K562 (cell line): ENCODE measurements around the gene STON1.

ENCODE experiments used
- EGR1 ChIP-seq: fragments of 450-650 bp; conservative IDR thresholded peaks from 2 replicates; pipeline ENCODE4 v1.6.1; 2017; ENCODE audit warnings: mild to moderate bottlenecking
- FOS ChIP-seq: IDR thresholded peaks from 3 replicates; pipeline ENCODE4 v1.6.1; 2011; ENCODE audit not compliant: insufficient read length; ENCODE audit errors: extremely low read depth
- FOXM1 ChIP-seq, 2 experiments: fragments of 450-650 bp in 1 of 2; sonication (generic) in 1 of 2; formaldehyde crosslinking in 1 of 2; IDR thresholded peaks; 2 replicates each; pipeline versions ENCODE4 v1.6.1 to v1.9.0; 2017 to 2022; ENCODE audit warnings: low read depth in 2 of 2, mild to moderate bottlenecking in 2 of 2, missing genetic modification reagents in 1 of 2, moderate library complexity in 1 of 2
- GTF2F1 ChIP-seq: IDR thresholded peaks from 2 replicates; pipeline ENCODE4 v1.6.1; 2011; ENCODE audit warnings: low read depth, low read length, improper control_type of control experiment
- POLR2AphosphoS5 ChIP-seq: IDR thresholded peaks from 2 replicates; pipeline ENCODE4 v1.6.1; 2011; ENCODE audit warnings: mild to moderate bottlenecking, low read depth, low read length, moderate library complexity; ENCODE audit not compliant: control insufficient read depth, insufficient read depth
- SRF ChIP-seq, 2 experiments: fragments of 250-450, 450-650 bp in 1 of 2; sonication (Bioruptor Pico) in 1 of 2; sonication (generic) in 1 of 2; formaldehyde crosslinking; IDR thresholded peaks; 2 replicates each; pipeline versions ENCODE4 v1.5.0 to v1.5.1; 2020 to 2022; ENCODE audit warnings: mild to moderate bottlenecking in 1 of 2, missing genetic modification reagents in 1 of 2
- TF ChIP-seq, protein P1 (sequence below): fragments of 250-450 bp; sonication (Bioruptor Pico); IDR thresholded peaks from 2 replicates; pipeline ENCODE4 v1.8.0; 2021; ENCODE audit warnings: moderate library complexity, mild to moderate bottlenecking, inconsistent platforms
- TF ChIP-seq, protein P2 (sequence below): sonication (generic); formaldehyde crosslinking; IDR thresholded peaks from 2 replicates; pipeline ENCODE4 v1.9.0; 2022; ENCODE audit warnings: mild to moderate bottlenecking, missing genetic modification reagents
- TF ChIP-seq, protein P3 (sequence below), 3 experiments: IDR thresholded peaks in 2 of 3; conservative IDR thresholded peaks in 1 of 3; 2 replicates each; pipeline ENCODE4 v1.5.1; 2011 to 2012; ENCODE audit warnings: low read length in 3 of 3, mild to moderate bottlenecking in 3 of 3, control low read depth in 2 of 3, improper control_type of control experiment in 1 of 3, inconsistent platforms in 1 of 3, low read depth in 1 of 3, mixed read lengths in 1 of 3, moderate library complexity in 1 of 3; ENCODE audit not compliant: insufficient read depth in 2 of 3
- TF ChIP-seq, protein P4 (sequence below): sonication (generic); formaldehyde crosslinking; IDR thresholded peaks from 2 replicates; pipeline ENCODE4 v1.5.0; 2020; ENCODE audit warnings: missing genetic modification reagents

DNA sequence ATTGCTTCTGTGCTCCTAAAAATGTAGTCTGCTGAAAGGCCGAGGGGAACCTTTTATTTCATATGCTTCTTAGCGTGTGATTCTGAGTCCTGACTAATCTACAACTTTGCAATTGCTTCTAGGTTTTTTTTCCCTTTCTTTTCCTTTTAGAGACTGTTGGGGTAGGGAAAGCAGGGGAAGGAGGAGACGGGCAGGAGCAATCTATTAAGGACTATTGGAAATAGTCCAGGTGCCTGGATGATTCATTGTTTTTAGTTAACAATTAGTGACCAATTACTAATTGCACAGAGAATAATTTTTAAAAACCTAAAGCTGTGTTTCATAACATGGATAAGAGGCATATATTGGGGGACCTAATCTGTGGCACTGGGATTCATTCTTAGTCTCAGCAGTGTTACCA lies 49.4 kb upstream of the STON1 start:
- TF ChIP-seq, protein P1, sequence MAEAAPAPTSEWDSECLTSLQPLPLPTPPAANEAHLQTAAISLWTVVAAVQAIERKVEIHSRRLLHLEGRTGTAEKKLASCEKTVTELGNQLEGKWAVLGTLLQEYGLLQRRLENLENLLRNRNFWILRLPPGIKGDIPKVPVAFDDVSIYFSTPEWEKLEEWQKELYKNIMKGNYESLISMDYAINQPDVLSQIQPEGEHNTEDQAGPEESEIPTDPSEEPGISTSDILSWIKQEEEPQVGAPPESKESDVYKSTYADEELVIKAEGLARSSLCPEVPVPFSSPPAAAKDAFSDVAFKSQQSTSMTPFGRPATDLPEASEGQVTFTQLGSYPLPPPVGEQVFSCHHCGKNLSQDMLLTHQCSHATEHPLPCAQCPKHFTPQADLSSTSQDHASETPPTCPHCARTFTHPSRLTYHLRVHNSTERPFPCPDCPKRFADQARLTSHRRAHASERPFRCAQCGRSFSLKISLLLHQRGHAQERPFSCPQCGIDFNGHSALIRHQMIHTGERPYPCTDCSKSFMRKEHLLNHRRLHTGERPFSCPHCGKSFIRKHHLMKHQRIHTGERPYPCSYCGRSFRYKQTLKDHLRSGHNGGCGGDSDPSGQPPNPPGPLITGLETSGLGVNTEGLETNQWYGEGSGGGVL = no peak
- TF ChIP-seq, protein P2, sequence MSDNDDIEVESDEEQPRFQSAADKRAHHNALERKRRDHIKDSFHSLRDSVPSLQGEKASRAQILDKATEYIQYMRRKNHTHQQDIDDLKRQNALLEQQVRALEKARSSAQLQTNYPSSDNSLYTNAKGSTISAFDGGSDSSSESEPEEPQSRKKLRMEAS = no peak
- TF ChIP-seq, protein P3, sequence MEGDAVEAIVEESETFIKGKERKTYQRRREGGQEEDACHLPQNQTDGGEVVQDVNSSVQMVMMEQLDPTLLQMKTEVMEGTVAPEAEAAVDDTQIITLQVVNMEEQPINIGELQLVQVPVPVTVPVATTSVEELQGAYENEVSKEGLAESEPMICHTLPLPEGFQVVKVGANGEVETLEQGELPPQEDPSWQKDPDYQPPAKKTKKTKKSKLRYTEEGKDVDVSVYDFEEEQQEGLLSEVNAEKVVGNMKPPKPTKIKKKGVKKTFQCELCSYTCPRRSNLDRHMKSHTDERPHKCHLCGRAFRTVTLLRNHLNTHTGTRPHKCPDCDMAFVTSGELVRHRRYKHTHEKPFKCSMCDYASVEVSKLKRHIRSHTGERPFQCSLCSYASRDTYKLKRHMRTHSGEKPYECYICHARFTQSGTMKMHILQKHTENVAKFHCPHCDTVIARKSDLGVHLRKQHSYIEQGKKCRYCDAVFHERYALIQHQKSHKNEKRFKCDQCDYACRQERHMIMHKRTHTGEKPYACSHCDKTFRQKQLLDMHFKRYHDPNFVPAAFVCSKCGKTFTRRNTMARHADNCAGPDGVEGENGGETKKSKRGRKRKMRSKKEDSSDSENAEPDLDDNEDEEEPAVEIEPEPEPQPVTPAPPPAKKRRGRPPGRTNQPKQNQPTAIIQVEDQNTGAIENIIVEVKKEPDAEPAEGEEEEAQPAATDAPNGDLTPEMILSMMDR (IDR thresholded peaks at IDR 0.05 in 2 of 3, conservative IDR thresholded peaks at IDR 0.05 in 1 of 3; ENCODE audit: insufficient read depth in 2 of 3, low read depth in 1 of 3, low read length in 3 of 3) = no peak
- TF ChIP-seq EGR1 (no peak), SRF (CRISPR knock-in tag; IDR thresholded peaks at IDR 0.05) (no peak), FOS (no peak), FOXM1 (IDR thresholded peaks at IDR 0.05; ENCODE audit: low read depth) (no peak), FOXM1 (CRISPR knock-in tag; IDR thresholded peaks at IDR 0.05; ENCODE audit: low read depth) (no peak), GTF2F1 (no peak), POLR2AphosphoS5 (no peak)
- TF ChIP-seq, protein P4, sequence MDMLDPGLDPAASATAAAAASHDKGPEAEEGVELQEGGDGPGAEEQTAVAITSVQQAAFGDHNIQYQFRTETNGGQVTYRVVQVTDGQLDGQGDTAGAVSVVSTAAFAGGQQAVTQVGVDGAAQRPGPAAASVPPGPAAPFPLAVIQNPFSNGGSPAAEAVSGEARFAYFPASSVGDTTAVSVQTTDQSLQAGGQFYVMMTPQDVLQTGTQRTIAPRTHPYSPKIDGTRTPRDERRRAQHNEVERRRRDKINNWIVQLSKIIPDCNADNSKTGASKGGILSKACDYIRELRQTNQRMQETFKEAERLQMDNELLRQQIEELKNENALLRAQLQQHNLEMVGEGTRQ (CRISPR knock-in tag) = no peak
